Neural progenitor cell (in vitro differentiated cells): ENCODE results near the gene ATP2B3.

Experiments
- EZH2 ChIP-seq: fragments of 200-600 bp; sonication (generic); IDR thresholded peaks from 2 replicates; pipeline ENCODE4 v1.6.1; 2017; ENCODE audit warnings: antibody characterized with exemption, mild to moderate bottlenecking, moderate library complexity
- EZH2phosphoT487 ChIP-seq: fragments of 200-600 bp; sonication (generic); IDR thresholded peaks from 2 replicates; pipeline ENCODE4 v1.6.1; 2017; ENCODE audit warnings: antibody characterized with exemption
- TF ChIP-seq, protein P1 (sequence below): fragments of 200-600 bp; sonication (generic); IDR thresholded peaks from 2 replicates; pipeline ENCODE4 v1.5.1; 2017; ENCODE audit warnings: antibody characterized with exemption, mild to moderate bottlenecking

DNA sequence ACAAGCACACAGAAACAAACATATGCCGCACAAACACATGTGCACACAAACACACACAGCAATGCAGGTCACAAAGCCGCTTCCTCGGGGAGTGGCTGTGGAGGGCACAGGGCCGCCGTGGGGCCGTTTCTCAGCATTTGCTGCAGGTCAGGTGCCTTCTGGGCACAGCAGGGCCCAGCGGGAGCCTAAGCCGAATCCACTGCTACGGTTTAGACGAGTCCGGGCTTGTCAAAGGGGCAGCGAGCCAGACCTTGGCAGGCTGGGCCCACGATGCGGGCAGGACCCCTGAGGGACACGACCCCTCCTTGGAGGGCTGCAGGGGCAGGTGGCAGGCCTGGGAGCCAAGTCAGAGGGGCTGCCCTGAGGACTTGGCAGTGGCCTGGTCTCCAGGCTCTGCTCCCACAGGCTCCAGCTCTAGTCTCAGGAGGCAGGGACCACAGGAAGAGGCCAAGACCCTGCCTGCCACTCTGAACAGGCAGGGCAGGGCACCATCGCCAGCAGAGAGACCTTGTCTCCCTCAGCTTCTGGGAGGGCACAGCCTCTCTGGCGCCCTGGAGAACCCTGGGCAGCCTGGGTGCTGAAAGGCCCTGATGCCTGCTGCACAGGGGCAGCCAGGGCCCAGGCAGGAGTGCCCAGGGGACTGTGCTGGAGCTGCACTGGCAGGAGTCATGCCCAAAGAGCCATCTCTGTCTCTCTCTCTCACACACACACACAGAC lies 5.5 kb upstream of the ATP2B3 start:
- TF ChIP-seq, protein P1, sequence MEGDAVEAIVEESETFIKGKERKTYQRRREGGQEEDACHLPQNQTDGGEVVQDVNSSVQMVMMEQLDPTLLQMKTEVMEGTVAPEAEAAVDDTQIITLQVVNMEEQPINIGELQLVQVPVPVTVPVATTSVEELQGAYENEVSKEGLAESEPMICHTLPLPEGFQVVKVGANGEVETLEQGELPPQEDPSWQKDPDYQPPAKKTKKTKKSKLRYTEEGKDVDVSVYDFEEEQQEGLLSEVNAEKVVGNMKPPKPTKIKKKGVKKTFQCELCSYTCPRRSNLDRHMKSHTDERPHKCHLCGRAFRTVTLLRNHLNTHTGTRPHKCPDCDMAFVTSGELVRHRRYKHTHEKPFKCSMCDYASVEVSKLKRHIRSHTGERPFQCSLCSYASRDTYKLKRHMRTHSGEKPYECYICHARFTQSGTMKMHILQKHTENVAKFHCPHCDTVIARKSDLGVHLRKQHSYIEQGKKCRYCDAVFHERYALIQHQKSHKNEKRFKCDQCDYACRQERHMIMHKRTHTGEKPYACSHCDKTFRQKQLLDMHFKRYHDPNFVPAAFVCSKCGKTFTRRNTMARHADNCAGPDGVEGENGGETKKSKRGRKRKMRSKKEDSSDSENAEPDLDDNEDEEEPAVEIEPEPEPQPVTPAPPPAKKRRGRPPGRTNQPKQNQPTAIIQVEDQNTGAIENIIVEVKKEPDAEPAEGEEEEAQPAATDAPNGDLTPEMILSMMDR: no peak
- TF ChIP-seq EZH2phosphoT487 (no peak), EZH2 (no peak)
